Stomach (tissue), 4 donors: ENCODE data around the gene NNMT.

Source experiments
- CTCF ChIP-seq, 7 experiments: fragments of 450-650 bp in 4 of 7; fragments of 200-600 bp in 3 of 7; sonication (generic) in 3 of 7; IDR thresholded peaks; one replicate each; pipeline ENCODE4 v1.5.1; 2016 to 2019; ENCODE audit warnings: antibody characterized with exemption in 7 of 7, control low read depth in 2 of 7, mild to moderate bottlenecking in 1 of 7
- EP300 ChIP-seq: sonication (generic); formaldehyde crosslinking; IDR thresholded peaks from one replicate; pipeline ENCODE4 v1.6.1; 2017; ENCODE audit warnings: antibody characterized with exemption
- POLR2A ChIP-seq, 4 donors: fragments of 450-650 bp; IDR thresholded peaks; one replicate each; pipeline ENCODE4 v1.6.1; 2016; ENCODE audit warnings: antibody characterized with exemption in 4 of 4, control low read depth in 2 of 4, mild to moderate bottlenecking in 1 of 4, moderate library complexity in 1 of 4
- POLR2AphosphoS5 ChIP-seq, 3 donors: sonication (generic); formaldehyde crosslinking; IDR thresholded peaks; one replicate each; pipeline ENCODE4 v1.6.1; 2016; ENCODE audit warnings: antibody characterized with exemption in 3 of 3

- no peak for TF ChIP-seq CTCF (IDR thresholded peaks at IDR 0.05)
- no peak for TF ChIP-seq POLR2A (IDR thresholded peaks at IDR 0.05)
- TF ChIP-seq POLR2AphosphoS5 (IDR thresholded peaks at IDR 0.05) = no peak
- TF ChIP-seq EP300 = no peak
Measured at GRCh38 chr11:114344494-114344893, 48.3 kb downstream of the NNMT start.
